22Rv1 (cell line): ENCODE results near the gene UGT1A6.

ENCODE experiments used
- H3K27ac ChIP-seq: fragments of 450-650 bp; 2 replicates; pipeline ENCODE4 v1.5.1; 2017
- ZFX ChIP-seq: fragments of 450-650 bp; IDR thresholded peaks from 2 replicates; pipeline ENCODE4 v1.6.1; 2017; ENCODE audit warnings: antibody characterized with exemption, borderline replicate concordance
- TF ChIP-seq, protein P1 (sequence below): fragments of 450-650 bp; IDR thresholded peaks from 2 replicates; pipeline ENCODE4 v1.5.1; 2017; ENCODE audit warnings: mild to moderate bottlenecking

UGT1A6 gene

DNA sequence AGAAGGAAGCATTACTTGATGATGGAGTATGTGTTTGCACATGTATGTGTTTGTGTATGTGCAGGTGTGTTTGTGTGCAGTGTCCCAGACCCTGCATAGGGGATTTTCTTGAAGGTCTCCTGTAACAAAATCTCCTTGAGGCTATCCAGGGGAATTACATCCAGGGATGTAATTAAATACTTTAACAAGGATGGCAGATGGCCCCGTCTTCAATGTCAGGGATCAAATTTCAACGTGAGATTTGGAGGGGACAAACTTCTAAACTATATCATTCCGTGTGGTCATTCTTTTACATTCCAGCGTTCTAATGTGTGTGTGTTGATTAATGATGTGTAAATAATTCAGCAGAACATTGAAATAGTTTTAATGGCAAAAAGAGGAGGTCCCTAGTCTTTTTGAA, 17.7 kb upstream of the UGT1A6 start:
- no peak overlapping the region for H3K27ac ChIP-seq
- no peak for TF ChIP-seq ZFX
- TF ChIP-seq, protein P1, sequence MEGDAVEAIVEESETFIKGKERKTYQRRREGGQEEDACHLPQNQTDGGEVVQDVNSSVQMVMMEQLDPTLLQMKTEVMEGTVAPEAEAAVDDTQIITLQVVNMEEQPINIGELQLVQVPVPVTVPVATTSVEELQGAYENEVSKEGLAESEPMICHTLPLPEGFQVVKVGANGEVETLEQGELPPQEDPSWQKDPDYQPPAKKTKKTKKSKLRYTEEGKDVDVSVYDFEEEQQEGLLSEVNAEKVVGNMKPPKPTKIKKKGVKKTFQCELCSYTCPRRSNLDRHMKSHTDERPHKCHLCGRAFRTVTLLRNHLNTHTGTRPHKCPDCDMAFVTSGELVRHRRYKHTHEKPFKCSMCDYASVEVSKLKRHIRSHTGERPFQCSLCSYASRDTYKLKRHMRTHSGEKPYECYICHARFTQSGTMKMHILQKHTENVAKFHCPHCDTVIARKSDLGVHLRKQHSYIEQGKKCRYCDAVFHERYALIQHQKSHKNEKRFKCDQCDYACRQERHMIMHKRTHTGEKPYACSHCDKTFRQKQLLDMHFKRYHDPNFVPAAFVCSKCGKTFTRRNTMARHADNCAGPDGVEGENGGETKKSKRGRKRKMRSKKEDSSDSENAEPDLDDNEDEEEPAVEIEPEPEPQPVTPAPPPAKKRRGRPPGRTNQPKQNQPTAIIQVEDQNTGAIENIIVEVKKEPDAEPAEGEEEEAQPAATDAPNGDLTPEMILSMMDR, result no peak

DNA sequence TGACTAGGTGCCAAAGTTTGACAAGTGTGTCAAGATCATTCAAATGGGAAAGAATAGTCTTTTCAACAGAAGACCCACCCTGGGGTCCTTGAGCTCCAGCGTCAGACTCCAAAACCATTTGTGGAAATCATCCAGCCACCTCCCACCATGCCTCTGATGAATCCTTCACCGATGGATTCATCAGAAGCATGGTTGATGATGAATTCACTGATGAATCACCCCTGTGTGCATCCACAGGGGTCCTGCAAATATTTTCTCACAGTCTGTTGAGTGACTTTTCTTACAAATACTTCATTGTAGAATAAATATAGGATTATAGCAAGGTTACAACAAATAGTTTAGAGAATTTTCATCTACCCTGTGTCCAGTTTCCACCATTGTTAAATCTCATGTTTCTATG, 16.6 kb upstream of the UGT1A6 start:
- TF ChIP-seq, protein P1, result no peak
- TF ChIP-seq ZFX, result no peak
- no peak overlapping the region for H3K27ac ChIP-seq

DNA sequence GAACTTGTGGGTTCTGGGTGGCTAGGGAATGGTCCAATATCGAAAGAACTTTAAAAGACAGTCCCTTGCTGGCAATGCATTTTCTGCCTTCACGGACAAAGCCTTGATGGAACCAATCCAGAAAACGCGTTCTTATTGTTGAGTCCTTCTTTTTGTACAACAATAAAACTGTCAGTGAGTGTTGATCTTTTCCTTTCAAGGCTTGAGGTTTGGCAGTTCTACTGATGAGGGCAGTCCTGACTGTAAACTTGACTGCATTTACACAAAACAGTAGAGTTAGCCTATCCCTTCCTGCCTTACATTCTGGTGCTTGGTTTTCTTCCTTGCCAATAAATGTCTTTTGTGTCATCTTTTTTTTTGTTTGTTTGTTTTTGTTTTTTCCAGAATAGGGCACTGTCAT, 13.5 kb upstream of the UGT1A6 start:
- H3K27ac ChIP-seq, result no peak overlapping the region
- TF ChIP-seq, protein P1, result no peak
- no peak for TF ChIP-seq ZFX

DNA sequence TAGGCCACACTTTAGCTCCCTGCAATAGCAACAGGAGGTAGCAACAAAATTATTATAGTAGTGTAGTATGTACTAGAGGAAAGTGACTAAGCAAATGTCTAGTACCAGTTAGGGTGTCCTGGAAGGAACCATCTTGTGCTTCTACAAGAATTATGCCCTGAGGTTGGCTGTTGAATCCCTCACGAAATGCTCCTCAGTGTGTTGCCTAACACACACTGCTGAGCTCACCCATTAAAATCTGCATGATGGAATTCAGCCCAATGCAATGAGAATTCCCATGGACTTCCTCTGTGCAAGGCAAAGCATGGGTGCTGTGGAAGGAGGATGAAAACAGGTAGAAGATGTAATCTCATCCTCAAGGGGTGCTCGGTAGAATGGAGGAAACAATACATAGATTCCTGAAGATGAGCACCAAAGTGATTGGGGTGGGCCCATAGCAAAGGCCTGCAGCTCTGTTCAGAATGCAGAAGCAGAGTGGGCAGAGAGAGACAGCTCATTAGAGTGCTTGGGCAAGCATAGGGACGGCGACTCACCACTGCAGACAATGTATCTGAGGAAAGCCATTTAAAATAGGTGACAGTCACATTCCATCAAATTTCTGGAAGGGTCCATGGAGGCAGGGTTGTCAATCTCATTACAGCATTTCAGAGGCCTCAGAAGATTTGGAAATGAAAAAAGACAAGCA, 12.2 kb upstream of the UGT1A6 start:
- TF ChIP-seq ZFX, result no peak
- TF ChIP-seq, protein P1, result no peak
- H3K27ac ChIP-seq, result no peak overlapping the region

DNA sequence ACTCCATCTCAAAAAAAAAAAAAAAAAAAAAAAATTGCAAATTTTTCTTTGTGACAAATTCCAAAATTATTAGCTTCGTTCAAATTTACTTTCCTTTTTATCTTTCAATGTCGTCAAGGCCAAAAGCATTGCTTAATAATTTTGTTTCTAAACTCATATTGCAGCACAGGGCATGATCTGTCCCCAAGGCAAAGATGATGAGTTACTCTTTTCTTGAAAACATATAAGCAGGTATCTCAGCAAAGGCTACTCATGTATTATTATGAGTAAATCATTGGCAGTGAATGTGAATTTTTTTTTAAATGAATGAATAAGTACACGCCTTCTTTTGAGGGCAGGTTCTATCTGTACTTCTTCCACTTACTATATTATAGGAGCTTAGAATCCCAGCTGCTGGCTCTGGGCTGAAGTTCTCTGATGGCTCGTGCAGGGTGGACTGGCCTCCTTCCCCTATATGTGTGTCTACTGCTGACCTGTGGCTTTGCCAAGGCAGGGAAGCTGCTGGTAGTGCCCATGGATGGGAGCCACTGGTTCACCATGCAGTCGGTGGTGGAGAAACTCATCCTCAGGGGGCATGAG, 11.1 kb upstream of the UGT1A6 start, which contains the start of gene UGT1A7:
TSS of gene UGT1A7 (plus strand) at position 381 of the 579 bp plus-strand sequence. CDS start at position 418, 37 bp downstream.
- H3K27ac ChIP-seq, result no peak within 1 kb of the TSS
- no peak for TF ChIP-seq ZFX
- TF ChIP-seq, protein P1, result no peak

DNA sequence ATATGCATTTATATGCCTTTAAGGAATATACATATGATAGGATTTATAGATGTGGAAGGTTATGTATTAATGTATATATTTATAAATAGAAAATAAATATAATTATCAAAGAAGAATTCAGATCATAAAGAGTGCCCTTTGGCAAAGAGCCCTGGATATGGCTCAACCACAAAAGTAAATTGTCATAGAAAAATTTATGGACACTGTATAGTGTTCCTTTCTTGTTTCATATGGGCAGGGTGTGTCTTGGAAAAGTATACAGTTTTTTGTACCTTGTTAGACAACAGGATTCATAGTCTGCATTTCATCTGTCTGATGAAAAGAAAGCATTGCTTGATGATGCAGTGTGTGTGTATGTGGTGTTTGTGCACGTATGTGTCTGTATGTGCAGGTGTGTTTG, 8.1 kb upstream of the UGT1A6 start:
- no peak overlapping the region for H3K27ac ChIP-seq

DNA sequence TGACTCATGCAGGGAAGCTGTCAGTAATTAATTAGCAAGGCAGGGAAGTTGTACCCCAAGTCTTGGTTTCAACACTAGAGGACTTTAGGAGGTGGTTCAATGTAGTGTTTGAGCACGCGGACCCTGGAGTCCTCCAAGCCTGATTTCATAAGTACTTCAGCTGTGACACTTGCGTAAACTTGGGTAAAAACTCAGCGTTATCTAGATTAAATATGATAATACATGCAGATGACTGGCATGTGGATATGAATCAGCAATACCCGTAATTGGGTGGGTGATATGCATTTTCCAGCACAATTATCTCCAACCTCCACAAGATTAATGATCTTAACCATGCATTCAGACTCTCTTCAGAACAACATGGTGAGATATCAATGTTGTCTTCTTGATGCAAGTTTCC, 5.8 kb upstream of the UGT1A6 start:
- no peak for TF ChIP-seq ZFX
- TF ChIP-seq, protein P1, result no peak
- no peak overlapping the region for H3K27ac ChIP-seq

More for the DNA sequence above, 8.1 kb upstream of the UGT1A6 start:
- TF ChIP-seq, protein P1, result no peak
- no peak for TF ChIP-seq ZFX
